Bronchial epithelial cell (primary cell): Measurements from ENCODE around the gene CACHD1. TPM values are rescaled to one million over a fixed set of nuclear protein-coding genes. Genes with fewer than 3 reads are reported as not detected.

Source experiments
- DNase-seq: peaks from one replicate; pipeline ENCODE4 v3.0.0-alpha.2; 2010; ENCODE audit warnings: low read depth
- FAIRE-seq: peaks from 2 replicates; lab custom pipeline; 2011; peaks lifted over from hg19 to GRCh38; lab: Jason Lieb, UNC
- H3K27me3 ChIP-seq: 2 replicates; pipeline ENCODE4 v1.5.1; 2011; ENCODE audit warnings: low read length; ENCODE audit not compliant: control insufficient read depth, insufficient read depth
- H3K36me3 ChIP-seq: 2 replicates; pipeline ENCODE4 v1.5.1; 2011; ENCODE audit warnings: low read length; ENCODE audit not compliant: control insufficient read depth, insufficient read depth
- H3K4me3 ChIP-seq: 2 replicates; pipeline ENCODE4 v1.5.1; 2011; ENCODE audit warnings: mild to moderate bottlenecking, low read depth, low read length, control low read depth
- total RNA-seq: library from RNA; depleted of rRNA; stranded (reverse); fragments of >200 nt; gene quantifications from 2 replicates; pipeline ENCODE4 v1.2.1, GENCODE V29; 2014
- TF ChIP-seq, protein P1 (sequence below): IDR thresholded peaks from 2 replicates; pipeline ENCODE4 v1.5.1; 2011; ENCODE audit warnings: mild to moderate bottlenecking, moderate library complexity, low read length, control low read depth, inconsistent platforms; ENCODE audit not compliant: insufficient read depth, severe bottlenecking

Gene CACHD1
- total RNA-seq, 1 donor from 2014 or later: 1.8 TPM

DNA sequence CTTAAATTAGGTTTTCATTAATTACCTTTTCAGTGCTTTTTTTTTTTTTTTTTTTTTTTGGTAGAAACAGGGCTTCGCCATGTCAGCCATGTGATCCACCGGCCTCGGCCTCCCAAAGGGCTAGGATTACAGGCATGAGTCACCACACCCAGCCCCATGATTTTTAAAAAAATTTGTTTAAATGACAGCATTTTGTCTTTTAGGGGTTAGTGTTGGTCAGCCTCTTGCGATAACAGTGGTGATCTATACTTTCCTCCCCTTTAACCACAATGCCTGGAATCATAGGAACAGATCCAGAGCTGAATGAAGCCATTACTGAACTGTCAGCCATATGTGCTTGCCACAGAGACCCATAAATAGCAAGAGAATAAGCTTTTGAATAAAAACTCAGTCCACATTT is 73.9 kb downstream of the CACHD1 start:
- TF ChIP-seq, protein P1, sequence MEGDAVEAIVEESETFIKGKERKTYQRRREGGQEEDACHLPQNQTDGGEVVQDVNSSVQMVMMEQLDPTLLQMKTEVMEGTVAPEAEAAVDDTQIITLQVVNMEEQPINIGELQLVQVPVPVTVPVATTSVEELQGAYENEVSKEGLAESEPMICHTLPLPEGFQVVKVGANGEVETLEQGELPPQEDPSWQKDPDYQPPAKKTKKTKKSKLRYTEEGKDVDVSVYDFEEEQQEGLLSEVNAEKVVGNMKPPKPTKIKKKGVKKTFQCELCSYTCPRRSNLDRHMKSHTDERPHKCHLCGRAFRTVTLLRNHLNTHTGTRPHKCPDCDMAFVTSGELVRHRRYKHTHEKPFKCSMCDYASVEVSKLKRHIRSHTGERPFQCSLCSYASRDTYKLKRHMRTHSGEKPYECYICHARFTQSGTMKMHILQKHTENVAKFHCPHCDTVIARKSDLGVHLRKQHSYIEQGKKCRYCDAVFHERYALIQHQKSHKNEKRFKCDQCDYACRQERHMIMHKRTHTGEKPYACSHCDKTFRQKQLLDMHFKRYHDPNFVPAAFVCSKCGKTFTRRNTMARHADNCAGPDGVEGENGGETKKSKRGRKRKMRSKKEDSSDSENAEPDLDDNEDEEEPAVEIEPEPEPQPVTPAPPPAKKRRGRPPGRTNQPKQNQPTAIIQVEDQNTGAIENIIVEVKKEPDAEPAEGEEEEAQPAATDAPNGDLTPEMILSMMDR: no peak
- Histone ChIP-seq H3K36me3 (no peaks in the 10 kb centered on the region), H3K4me3 (no peak overlapping the region), H3K27me3 (no peaks in the 10 kb centered on the region)
- DNase-seq (no peak), FAIRE-seq (no peak)

DNA sequence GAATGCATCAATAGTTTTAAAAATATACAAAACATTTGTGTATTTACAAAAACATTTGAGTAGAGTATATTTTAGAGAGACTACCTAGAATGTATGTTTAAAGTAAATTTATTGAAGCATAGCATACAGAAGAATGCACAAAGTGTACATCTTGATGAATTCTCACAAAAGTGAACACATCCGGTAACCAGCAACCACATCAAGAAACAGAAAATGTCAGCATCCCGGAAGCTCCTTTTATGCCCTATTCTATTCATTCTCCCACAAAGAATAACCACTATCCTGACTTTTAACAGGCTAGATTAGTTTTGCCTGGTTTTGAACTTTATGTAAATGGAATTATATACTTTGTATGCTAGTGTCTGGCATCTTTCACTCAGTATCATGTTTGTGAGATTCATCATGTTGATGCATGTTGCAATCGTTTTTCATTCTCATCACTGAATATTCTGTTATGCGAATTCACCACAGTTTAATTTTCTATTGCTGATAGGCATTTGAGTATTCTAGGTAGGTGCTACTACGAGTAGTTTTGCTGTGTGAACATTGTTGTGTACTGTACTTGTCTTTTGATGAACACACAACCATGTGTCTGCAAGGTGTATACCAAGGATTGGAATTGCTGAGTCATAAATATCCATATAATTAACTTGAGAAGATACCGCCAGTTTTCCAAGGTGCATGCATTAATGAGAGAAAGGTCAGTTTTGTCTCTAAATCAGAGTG is 75.4 kb downstream of the CACHD1 start:
- FAIRE-seq (no peak), DNase-seq (no peak)

DNA sequence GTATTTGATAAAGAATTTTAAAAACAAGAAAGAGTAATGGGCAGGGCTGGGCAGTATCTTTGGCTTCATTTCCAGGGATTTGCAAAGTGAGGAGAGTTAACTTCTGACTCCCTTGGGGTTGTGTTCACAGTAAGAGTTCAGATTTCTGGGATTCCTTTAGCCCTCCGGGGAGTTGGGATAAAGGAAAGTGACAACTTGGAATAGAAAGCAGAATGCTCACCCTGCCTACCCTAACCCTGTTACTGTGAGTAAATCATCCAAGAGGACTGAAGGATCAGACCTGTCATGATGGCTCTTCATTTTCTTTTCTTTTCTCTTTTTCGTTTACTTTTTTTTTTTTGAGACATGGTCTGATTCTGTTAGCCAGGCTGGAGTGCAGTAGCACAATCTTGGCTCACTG is 76.1 kb downstream of the CACHD1 start:
- FAIRE-seq: no peak
- TF ChIP-seq, protein P1: no peak

More for the DNA sequence above, 75.4 kb downstream of the CACHD1 start:
- H3K4me3 ChIP-seq: no peak overlapping the region
- no peaks in the 10 kb centered on the region for H3K27me3 ChIP-seq
- no peaks in the 10 kb centered on the region for H3K36me3 ChIP-seq
- TF ChIP-seq, protein P1: no peak

DNA sequence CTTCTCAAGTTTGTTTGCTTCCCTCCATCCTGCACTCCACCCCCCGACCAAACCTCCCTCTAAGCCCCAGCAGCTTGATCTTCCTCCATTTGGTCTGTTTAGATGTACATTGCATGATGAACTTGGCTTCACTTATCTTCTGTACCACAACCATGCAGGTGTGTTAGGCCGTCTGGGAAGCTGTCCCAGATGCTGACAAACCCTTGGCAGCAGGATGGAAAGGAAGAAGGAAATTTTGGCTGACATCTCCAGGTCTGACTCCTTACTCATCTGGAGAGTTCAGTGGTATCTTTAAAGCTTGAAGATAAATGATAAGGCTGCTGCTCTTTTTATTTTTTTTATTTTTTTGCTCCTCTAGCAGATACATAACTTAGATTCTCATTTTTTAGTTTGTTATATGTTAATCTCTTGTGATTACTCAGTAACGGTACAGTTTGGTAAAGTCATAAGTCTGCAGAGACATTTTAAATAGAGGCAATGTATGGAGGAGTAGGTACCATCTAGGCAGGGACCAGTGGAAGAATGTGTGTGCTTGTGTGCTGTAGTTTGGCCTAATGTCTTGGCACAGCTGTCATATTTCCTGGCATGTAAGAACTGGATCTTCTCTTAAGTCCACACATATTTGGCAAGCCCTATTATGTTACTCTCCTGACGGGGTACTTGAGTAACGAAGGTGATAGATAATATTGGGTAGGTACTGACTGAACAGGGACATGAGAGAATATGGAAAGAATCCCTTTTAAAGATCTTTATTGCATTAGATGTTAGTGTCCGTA is 79.7 kb downstream of the CACHD1 start:
- DNase-seq: peak; percentile 76
- no peaks in the 10 kb centered on the region for H3K36me3 ChIP-seq
- FAIRE-seq: no peak
- TF ChIP-seq, protein P1: no peak
- no peaks in the 10 kb centered on the region for H3K27me3 ChIP-seq
- no peak overlapping the region for H3K4me3 ChIP-seq

More for the DNA sequence above, 76.1 kb downstream of the CACHD1 start:
- no peak for DNase-seq
- no peak overlapping the region for H3K4me3 ChIP-seq
- no peaks in the 10 kb centered on the region for H3K27me3 ChIP-seq
- no peaks in the 10 kb centered on the region for H3K36me3 ChIP-seq

DNA sequence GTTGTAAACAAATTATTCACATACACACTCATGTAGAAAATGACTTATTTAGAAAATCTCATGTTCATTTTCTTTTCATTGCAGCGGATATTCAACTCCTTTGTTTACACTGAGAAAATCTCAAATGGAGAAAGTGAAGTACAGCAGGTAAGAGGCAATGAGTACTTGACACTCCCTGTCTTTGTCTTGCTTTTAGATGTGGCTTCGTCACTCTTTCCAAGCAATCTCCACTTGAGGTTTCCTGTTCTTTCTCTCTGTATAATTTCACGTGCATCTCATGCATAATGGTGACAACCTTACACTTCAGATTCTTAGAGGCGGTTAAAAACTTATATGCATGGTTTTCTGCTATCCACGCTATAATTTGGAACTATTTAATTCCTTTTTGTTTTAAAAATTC is 80.6 kb downstream of the CACHD1 start:
- DNase-seq (peak; percentile 51), FAIRE-seq (no peak)
- TF ChIP-seq, protein P1: no peak
- Histone ChIP-seq H3K36me3 (no peaks in the 10 kb centered on the region), H3K4me3 (no peak overlapping the region), H3K27me3 (no peaks in the 10 kb centered on the region)
